H1 (cell line): ENCODE measurements around the gene FHDC1. TPM values are rescaled to one million over a fixed set of nuclear protein-coding genes. Genes with fewer than 3 reads are reported as not detected.

Experiments used
- CTCF ChIA-PET: fragments of 300-600 bp; sonication (Branson Sonifier 250); formaldehyde crosslinking; loops from one replicate; lab custom pipeline; 2021; ENCODE audit not compliant: partially characterized antibody; lab: Charles Lee
- POLR2A ChIA-PET: fragments of 300-600 bp; sonication (Branson Sonifier 250); formaldehyde crosslinking; loops from one replicate; lab custom pipeline; 2021; ENCODE audit warnings: inconsistent platforms; ENCODE audit not compliant: partially characterized antibody; lab: Charles Lee
- DNase-seq, 2 experiments: peaks; one replicate each; pipeline versions ENCODE4 v3.0.0 to v3.0.0-alpha.2; 2010 to 2022; ENCODE audit warnings: low spot score in 2 of 2, low read depth in 1 of 2, mixed read lengths in 1 of 2
- FAIRE-seq: peaks from 2 replicates; lab custom pipeline; 2011; peaks lifted over from hg19 to GRCh38; lab: Jason Lieb, UNC
- H2AFZ ChIP-seq: 2 replicates; pipeline ENCODE4 v1.8.1; 2012; ENCODE audit warnings: low read length, inconsistent platforms
- H2AK5ac ChIP-seq: 2 replicates; pipeline ENCODE4 v1.6.1; 2013; ENCODE audit warnings: low read depth, low read length
- H2BK120ac ChIP-seq: replicated peaks from 2 replicates; pipeline ENCODE3; 2013; ENCODE audit warnings: low read depth, low read length, inconsistent platforms
- H2BK12ac ChIP-seq: 2 replicates; pipeline ENCODE4 v1.6.1; 2013; ENCODE audit warnings: low read depth, low read length
- H2BK15ac ChIP-seq: 2 replicates; pipeline ENCODE4 v1.6.1; 2013; ENCODE audit warnings: low read length
- H2BK20ac ChIP-seq: 2 replicates; pipeline ENCODE4 v1.6.1; 2013; ENCODE audit warnings: low read length
- H2BK5ac ChIP-seq: 2 replicates; pipeline ENCODE4 v1.6.1; 2013; ENCODE audit warnings: low read depth, low read length
- H3K14ac ChIP-seq: 2 replicates; pipeline ENCODE4 v1.6.1; 2013; ENCODE audit warnings: inconsistent platforms; ENCODE audit not compliant: insufficient read length
- H3K18ac ChIP-seq: 2 replicates; pipeline ENCODE4 v1.6.1; 2013; ENCODE audit warnings: low read length; ENCODE audit errors: extremely low read depth
- H3K23ac ChIP-seq: 2 replicates; pipeline ENCODE4 v1.6.1; 2013; ENCODE audit warnings: inconsistent platforms; ENCODE audit not compliant: insufficient read length
- H3K23me2 ChIP-seq: 2 replicates; pipeline ENCODE4 v1.6.1; 2013; ENCODE audit warnings: low read depth, low read length
- H3K27ac ChIP-seq: 2 replicates; pipeline ENCODE4 v1.6.1; 2011; ENCODE audit warnings: low read depth, low read length, inconsistent platforms
- H3K27me3 ChIP-seq, 4 experiments: replicated peaks in 1 of 4; 1 replicate in 1 of 4; 2 replicates in 3 of 4; pipeline versions ENCODE4 v1.6.1 to v1.8.1; 2011 to 2013; ENCODE audit warnings: low read length in 3 of 4, mild to moderate bottlenecking in 3 of 4, inconsistent platforms in 2 of 4, mixed read lengths in 2 of 4, moderate library complexity in 1 of 4; ENCODE audit not compliant: control insufficient read depth in 3 of 4, insufficient read depth in 3 of 4; ENCODE audit errors: extremely low read depth in 1 of 4
- H3K36me3 ChIP-seq, 4 experiments: 2 replicates each; pipeline versions ENCODE4 v1.6.1 to v1.8.1; 2011 to 2013; ENCODE audit warnings: mild to moderate bottlenecking in 4 of 4, low read length in 3 of 4, moderate library complexity in 2 of 4, control low read depth in 1 of 4, inconsistent platforms in 1 of 4; ENCODE audit not compliant: insufficient read depth in 4 of 4, control insufficient read depth in 2 of 4
- H3K4ac ChIP-seq: replicated peaks from 2 replicates; pipeline ENCODE3; 2013; ENCODE audit warnings: low read length, low read depth, mixed read lengths, inconsistent platforms; ENCODE audit not compliant: insufficient read length
- H3K4me1 ChIP-seq, 4 experiments: replicated peaks in 1 of 4; 1 replicate in 1 of 4; 2 replicates in 3 of 4; pipeline versions ENCODE4 v1.6.1 to v1.8.1; 2011 to 2013; ENCODE audit warnings: low read length in 3 of 4, inconsistent platforms in 2 of 4, mixed read lengths in 1 of 4; ENCODE audit not compliant: insufficient read depth in 4 of 4, control insufficient read depth in 3 of 4
- H3K4me2 ChIP-seq, 2 experiments: 2 replicates each; pipeline versions ENCODE4 v1.6.1 to v1.8.1; 2011 to 2013; ENCODE audit warnings: low read depth in 2 of 2, low read length in 2 of 2, control low read depth in 1 of 2, inconsistent platforms in 1 of 2, mild to moderate bottlenecking in 1 of 2; ENCODE audit not compliant: insufficient read depth in 1 of 2
- H3K4me3 ChIP-seq, 4 experiments: fragments of 200-600, 300-600 bp in 1 of 4; sonication (generic), shearing (Covaris generic), sonication (Bioruptor Twin) in 1 of 4; 2 replicates each; pipeline versions ENCODE4 v1.5.1 to v1.8.1; 2011 to 2016; ENCODE audit warnings: low read length in 4 of 4, low read depth in 3 of 4, control low read depth in 2 of 4, inconsistent platforms in 2 of 4, mild to moderate bottlenecking in 2 of 4, mixed read lengths in 1 of 4, moderate library complexity in 1 of 4; ENCODE audit not compliant: insufficient read depth in 2 of 4; ENCODE audit errors: extremely low read depth in 1 of 4
- H3K56ac ChIP-seq: replicated peaks from 2 replicates; pipeline ENCODE3; 2013; ENCODE audit warnings: low read depth, mild to moderate bottlenecking, mixed read lengths, low read length, inconsistent platforms; ENCODE audit not compliant: insufficient read length
- H3K79me1 ChIP-seq: 2 replicates; pipeline ENCODE4 v1.6.1; 2013; ENCODE audit warnings: low read depth, low read length, control low read depth
- H3K79me2 ChIP-seq, 2 experiments: 2 replicates each; pipeline versions ENCODE4 v1.6.1 to v1.8.1; 2012 to 2013; ENCODE audit warnings: low read length in 2 of 2, mild to moderate bottlenecking in 2 of 2, inconsistent platforms in 1 of 2; ENCODE audit not compliant: insufficient read depth in 2 of 2, control insufficient read depth in 1 of 2
- H3K9ac ChIP-seq, 4 experiments: replicated peaks in 1 of 4; 1 replicate in 1 of 4; 2 replicates in 3 of 4; pipeline versions ENCODE4 v1.6.1 to v1.8.1; 2011 to 2013; ENCODE audit warnings: low read depth in 3 of 4, low read length in 3 of 4, control low read depth in 2 of 4, mild to moderate bottlenecking in 2 of 4, moderate library complexity in 2 of 4, inconsistent platforms in 1 of 4; ENCODE audit errors: extremely low read depth in 1 of 4
- H3K9me3 ChIP-seq, 2 experiments: 2 replicates each; pipeline versions ENCODE4 v1.6.1 to v1.8.1; 2012 to 2013; ENCODE audit warnings: mild to moderate bottlenecking in 2 of 2, moderate library complexity in 2 of 2, control low read depth in 1 of 2, inconsistent platforms in 1 of 2, low read depth in 1 of 2, low read length in 1 of 2, mixed read lengths in 1 of 2; ENCODE audit not compliant: insufficient read depth in 2 of 2
- H4K20me1 ChIP-seq, 2 experiments: replicated peaks in 1 of 2; 2 replicates each; pipeline versions ENCODE3 to v1.8.1; 2011 to 2013; ENCODE audit warnings: inconsistent platforms in 2 of 2, low read length in 2 of 2, mild to moderate bottlenecking in 1 of 2; ENCODE audit not compliant: insufficient read depth in 2 of 2, control insufficient read depth in 1 of 2
- H4K5ac ChIP-seq: 2 replicates; pipeline ENCODE4 v1.6.1; 2013; ENCODE audit warnings: low read length, low read depth, mixed read lengths, inconsistent platforms; ENCODE audit not compliant: insufficient read length
- H4K8ac ChIP-seq: 2 replicates; pipeline ENCODE4 v1.8.0; 2013; ENCODE audit warnings: mild to moderate bottlenecking, moderate library complexity, low read length, inconsistent platforms; ENCODE audit not compliant: insufficient read depth; ENCODE audit errors: extremely low read depth
- H4K91ac ChIP-seq: replicated peaks from 2 replicates; pipeline ENCODE3; 2013; ENCODE audit warnings: low read length, mixed read lengths, inconsistent platforms; ENCODE audit not compliant: insufficient read length
- SP1 ChIP-seq: IDR thresholded peaks from 2 replicates; pipeline ENCODE4 v1.6.1; 2011; ENCODE audit warnings: low read depth, low read length
- WGBS, 2 experiments: shearing (Covaris generic) in 1 of 2; methylation state at CpG; one replicate each; pipeline versions ENCODE4 v1.1.6 to v1.1.7; 2013 to 2015; ENCODE audit warnings: low lambda C conversion rate in 2 of 2, mixed read lengths in 2 of 2, inconsistent platforms in 1 of 2, low coverage in 1 of 2, missing lambda C conversion rate in 1 of 2; ENCODE audit not compliant: insufficient replicate concordance in 2 of 2, insufficient coverage in 1 of 2, insufficient read length in 1 of 2; ENCODE audit errors: extremely low coverage in 1 of 2, missing lambda C conversion rate in 1 of 2; 5-methylcytosine and 5-hydroxymethylcytosine counted together
- polyA plus RNA-seq, 7 experiments: library from polyadenylated mRNA; depleted of rRNA in 3 of 7; stranded (reverse) in 5 of 7; unstranded in 2 of 7; fragments of >200 nt in 5 of 7; fragments of 200-250 nt in 2 of 7; gene quantifications; 1 replicate in 5 of 7; 2 replicates in 1 of 7; 4 replicates in 1 of 7; pipeline versions ENCODE4 v1.2.1 to v1.2.3, GENCODE V29; 2011 to 2013; ENCODE audit warnings: missing spikeins in 2 of 7, mixed read lengths in 2 of 7
- total RNA-seq: library from RNA; stranded (reverse); fragmentation: NEBNext Ultra II Directional; extraction: Animal tissue kit (Norgen Biotek cat#: 25700); gene quantifications from 2 replicates; pipeline ENCODE4 v1.2.1, GENCODE V29; 2021

The FHDC1 gene
- total and polyA plus RNA-seq, 2 of the 8 experiments (the other 6 are each of a cell fraction or from before 2014, with no cell fraction given) = 6.4 to 28.6 TPM

GRCh38 chr4:152951348-152951747, 15.2 kb downstream of the FHDC1 start:
- no peak overlapping the region for H3K23ac ChIP-seq
- H3K14ac ChIP-seq = no peak overlapping the region
- H3K27ac ChIP-seq = no peak overlapping the region; the same call in 1 of the 2 replicates
- H3K23me2 ChIP-seq = no peaks in the 10 kb centered on the region
- no peak overlapping the region for H3K56ac ChIP-seq
- H3K4me3 ChIP-seq = peak overlapping the region in 1 of 4 experiments; percentile 30; a peak in 2 of 8 replicates
- H3K4me2 ChIP-seq = peak overlapping the region; percentile 32 to 50; a peak in 3 of 4 replicates
- 31% methylated on average over 3 of the region's 3 CpGs; no CpG with 5 or more reads in 1 of the 2 experiments for WGBS, 2 experiments
- no peak overlapping the region for H3K18ac ChIP-seq
- no peaks in the 10 kb centered on the region for H3K27me3 ChIP-seq
- H2BK120ac ChIP-seq = no peak overlapping the region
- H2BK15ac ChIP-seq = no peak overlapping the region
- peaks cover 4 to 30% (median 15%) of the 10 kb centered on the region in 4 experiments; a peak in 6 of 8 replicates for H3K36me3 ChIP-seq
- H4K5ac ChIP-seq = no peak overlapping the region
- H2AK5ac ChIP-seq = no peak overlapping the region
- H4K20me1 ChIP-seq = peaks cover 0 to 3% of the 10 kb centered on the region in 2 experiments
- no peak for DNase-seq
- FAIRE-seq = peak; percentile 32
- no peak overlapping the region for H2BK12ac ChIP-seq
- no peak overlapping the region for H2BK5ac ChIP-seq
- POLR2A ChIA-PET = interaction anchor here (5.8 kb wide), 1 partner anchor 13 kb away, joined by 61 read pairs; the partner anchor contains the start of gene FHDC1
- CTCF ChIA-PET = interaction anchor here (0.7 to 4.8 kb wide), 5 partner anchors 13 to 688 kb away, joined by 3 to 35 read pairs (median 3); partner anchors contain the start of gene FHDC1
- no peak overlapping the region for H3K4ac ChIP-seq
- H3K9me3 ChIP-seq = no peaks in the 10 kb centered on the region
- H3K9ac ChIP-seq = no peak overlapping the region; a peak in 1 of 7 replicates
- 0 out of 2 replicates have a peak, but pooled peaks cover 2% of the 10 kb centered on the region for H3K79me1 ChIP-seq
- H4K91ac ChIP-seq = no peak overlapping the region
- H3K4me1 ChIP-seq = peaks cover 7 to 22% (median 14%) of the 10 kb centered on the region in 4 experiments
- H4K8ac ChIP-seq = no peak overlapping the region
- H2BK20ac ChIP-seq = no peak overlapping the region
- H3K79me2 ChIP-seq = peaks cover 0 to 63% of the 10 kb centered on the region in 2 experiments; a peak in 2 of 4 replicates
- H2AFZ ChIP-seq = no peak overlapping the region
- no peak for TF ChIP-seq SP1
